Esophagus (tissue), 2 donors: ENCODE measurements around the gene HCAR2. TPM values are rescaled to one million over a fixed set of nuclear protein-coding genes. Genes with fewer than 3 reads are reported as not detected.
"Not testable (repeated sequence)": the region's sequence is repeated elsewhere in the genome, so short reads cannot be mapped to it uniquely, and the experiment has no call there.

ENCODE experiments used
- H3K27ac ChIP-seq, 2 donors: one replicate each; pipeline ENCODE4 v1.5.1; 2013; ENCODE audit warnings: low read depth in 2 of 2, mild to moderate bottlenecking in 2 of 2, inconsistent platforms in 1 of 2, low read length in 1 of 2, moderate library complexity in 1 of 2
- H3K27me3 ChIP-seq, 2 donors: one replicate each; pipeline ENCODE4 v1.6.1; 2013; ENCODE audit warnings: low read length in 2 of 2, control low read depth in 1 of 2, mild to moderate bottlenecking in 1 of 2; ENCODE audit not compliant: insufficient read depth in 2 of 2, control insufficient read depth in 1 of 2
- H3K36me3 ChIP-seq, 2 donors: one replicate each; pipeline ENCODE4 v1.6.1; 2013; ENCODE audit warnings: low read length in 1 of 2; ENCODE audit not compliant: control insufficient read depth in 2 of 2, insufficient read depth in 2 of 2
- H3K4me1 ChIP-seq, 2 donors: one replicate each; pipeline ENCODE4 v1.6.1; 2013; ENCODE audit warnings: low read length in 1 of 2; ENCODE audit not compliant: control insufficient read depth in 2 of 2, insufficient read depth in 2 of 2
- H3K4me3 ChIP-seq, 2 donors: one replicate each; pipeline ENCODE4 v1.5.1; 2013; ENCODE audit warnings: low read length in 2 of 2, mild to moderate bottlenecking in 2 of 2, low read depth in 1 of 2, moderate library complexity in 1 of 2
- H3K9me3 ChIP-seq, 2 donors: one replicate each; pipeline ENCODE4 v1.6.1; 2013; ENCODE audit warnings: mild to moderate bottlenecking in 2 of 2, low read depth in 1 of 2, low read length in 1 of 2, moderate library complexity in 1 of 2; ENCODE audit not compliant: control insufficient read depth in 2 of 2, insufficient read depth in 1 of 2
- WGBS, 2 donors: extraction: QIAGEN DNeasy Blood & Tissue Kit; methylation state at CpG; one replicate each; pipeline ENCODE4 v1.1.7; 2013; 5-methylcytosine and 5-hydroxymethylcytosine counted together
- polyA plus RNA-seq, 2 donors: library from polyadenylated mRNA; stranded (reverse); fragments of 200-250 nt; gene quantifications; one replicate each; pipeline ENCODE4 v1.2.3, GENCODE V29; 2013
- donor health status: healthy with polysubstance abuse.
- donor health status: Bipolar disorder and iron deficiency.

Gene HCAR2
- polyA plus RNA-seq, 2 donors = 35.6 to 53.2 TPM

GRCh38 chr12:122669397-122670070, 33.6 kb downstream of the HCAR2 start:
- H3K36me3 ChIP-seq = no peaks in the 10 kb centered on the region
- no peak overlapping the region for H3K4me3 ChIP-seq
- 49 to 52% methylated on average over 5 of the region's 5 CpGs for WGBS, 2 donors
- no peak overlapping the region for H3K27ac ChIP-seq
- no peaks in the 10 kb centered on the region for H3K9me3 ChIP-seq
- H3K4me1 ChIP-seq = no peaks in the 10 kb centered on the region
- no peaks in the 10 kb centered on the region for H3K27me3 ChIP-seq

DNA sequence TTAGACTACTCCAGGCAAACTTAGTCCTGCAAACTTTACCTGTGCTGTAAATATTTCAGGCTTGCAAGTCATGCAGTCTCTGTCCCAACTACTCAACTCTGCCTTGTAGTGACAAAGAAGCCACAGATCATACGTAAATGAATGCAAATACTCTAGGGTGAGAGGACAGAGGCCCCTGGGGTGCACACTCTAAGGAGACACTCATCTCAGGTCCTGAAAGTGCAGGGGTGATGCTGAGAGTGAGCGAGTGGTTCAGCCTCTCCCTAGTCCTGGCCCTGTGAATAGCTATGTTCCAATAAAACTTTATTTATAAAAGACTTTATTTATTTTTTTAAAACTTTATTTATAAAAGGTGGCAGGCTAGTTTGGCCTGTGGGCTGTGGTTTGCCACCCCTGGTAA, 34.9 kb downstream of the HCAR2 start:
- Histone ChIP-seq H3K4me1 (no peaks in the 10 kb centered on the region), H3K27me3 (no peaks in the 10 kb centered on the region), H3K4me3 (no peak overlapping the region), H3K9me3 (no peaks in the 10 kb centered on the region), H3K36me3 (no peaks in the 10 kb centered on the region), H3K27ac (no peak overlapping the region)
- WGBS, 2 donors = 81 to 91% methylated on average over 2 of the region's 2 CpGs

DNA sequence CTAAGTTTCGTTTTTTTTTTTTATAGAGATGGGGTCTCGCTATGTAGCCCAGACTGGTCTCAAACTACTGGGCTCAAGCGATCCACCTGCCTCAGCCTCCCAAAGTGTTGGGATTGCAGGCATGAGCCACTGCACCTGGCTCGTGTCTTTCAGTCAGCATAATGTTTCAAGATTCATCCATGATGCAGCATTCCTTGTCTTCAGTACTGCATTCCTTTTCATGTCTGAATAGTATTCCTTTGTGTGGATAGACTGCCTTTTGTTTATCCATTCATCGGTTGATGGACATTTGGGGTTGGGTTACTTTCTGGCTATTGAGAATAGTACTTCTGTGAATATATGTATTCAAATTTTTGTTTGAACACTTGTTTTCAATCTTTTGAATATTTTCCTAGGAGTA, 37.4 kb downstream of the HCAR2 start:
- 91 to 93% methylated on average over 5 of the region's 5 CpGs for WGBS, 2 donors
- no peaks in the 10 kb centered on the region for H3K36me3 ChIP-seq

DNA sequence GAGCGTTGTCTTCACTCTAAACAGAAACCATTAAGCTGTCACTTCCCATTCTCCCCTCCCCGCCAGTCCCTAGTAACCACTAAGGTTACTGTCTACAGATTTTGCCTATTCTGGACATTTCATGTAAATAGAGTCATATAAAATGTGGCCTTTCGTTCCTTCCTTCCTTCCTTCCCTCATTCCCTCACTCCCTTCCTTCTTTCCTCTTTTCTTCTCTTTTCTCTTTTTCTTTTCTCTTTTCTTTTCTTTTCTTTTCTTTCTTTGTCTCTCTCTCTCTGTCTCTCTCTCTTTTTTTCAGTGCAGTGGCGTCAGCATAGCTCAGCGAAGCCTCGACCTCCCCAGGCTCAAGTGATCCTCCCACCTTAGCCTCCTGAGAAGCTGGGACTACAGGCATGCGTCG, 37.8 kb downstream of the HCAR2 start:
- Histone ChIP-seq H3K4me3 (no peak overlapping the region), H3K9me3 (no peaks in the 10 kb centered on the region), H3K27me3 (no peaks in the 10 kb centered on the region), H3K36me3 (no peaks in the 10 kb centered on the region), H3K4me1 (no peaks in the 10 kb centered on the region), H3K27ac (no peak overlapping the region)
- 88 to 89% methylated on average over 8 of the region's 8 CpGs for WGBS, 2 donors

More for the DNA sequence above, 37.4 kb downstream of the HCAR2 start:
- Histone ChIP-seq H3K27me3 (no peaks in the 10 kb centered on the region), H3K4me1 (no peaks in the 10 kb centered on the region), H3K9me3 (no peaks in the 10 kb centered on the region), H3K4me3 (no peak overlapping the region), H3K27ac (no peak overlapping the region)

DNA sequence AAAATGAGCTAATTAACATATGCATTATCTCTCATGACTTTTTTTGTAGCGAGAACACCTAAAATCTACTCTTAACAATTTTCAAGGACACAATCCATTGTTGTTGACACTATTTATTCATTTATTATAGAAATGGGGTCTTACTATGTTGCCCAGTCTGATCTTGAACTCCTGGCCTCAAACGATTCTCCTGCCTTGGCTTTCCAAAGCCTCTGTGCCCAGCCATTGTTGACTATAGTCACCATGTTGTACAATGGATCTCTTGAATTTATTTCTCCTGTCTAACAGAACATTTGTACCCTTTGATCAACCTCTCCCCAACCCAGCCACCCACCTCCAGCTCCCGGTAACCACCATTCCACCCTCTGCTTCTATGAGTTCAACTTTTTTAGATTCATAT, 41.2 kb downstream of the HCAR2 start:
- Histone ChIP-seq H3K27ac (no peak overlapping the region), H3K4me1 (no peaks in the 10 kb centered on the region), H3K4me3 (no peak overlapping the region), H3K9me3 (no peaks in the 10 kb centered on the region), H3K36me3 (no peaks in the 10 kb centered on the region), H3K27me3 (no peaks in the 10 kb centered on the region)
- 94 to 96% methylated on average over 3 of the region's 3 CpGs for WGBS, 2 donors

GRCh38 chr12:122661246-122661645, 41.9 kb downstream of the HCAR2 start:
- 81 to 88% methylated on average over 16 of the region's 16 CpGs for WGBS, 2 donors
- Histone ChIP-seq H3K27me3 (no peaks in the 10 kb centered on the region), H3K4me1 (no peaks in the 10 kb centered on the region), H3K36me3 (no peaks in the 10 kb centered on the region), H3K9me3 (no peaks in the 10 kb centered on the region), H3K4me3 (no peak overlapping the region), H3K27ac (no peak overlapping the region)

DNA sequence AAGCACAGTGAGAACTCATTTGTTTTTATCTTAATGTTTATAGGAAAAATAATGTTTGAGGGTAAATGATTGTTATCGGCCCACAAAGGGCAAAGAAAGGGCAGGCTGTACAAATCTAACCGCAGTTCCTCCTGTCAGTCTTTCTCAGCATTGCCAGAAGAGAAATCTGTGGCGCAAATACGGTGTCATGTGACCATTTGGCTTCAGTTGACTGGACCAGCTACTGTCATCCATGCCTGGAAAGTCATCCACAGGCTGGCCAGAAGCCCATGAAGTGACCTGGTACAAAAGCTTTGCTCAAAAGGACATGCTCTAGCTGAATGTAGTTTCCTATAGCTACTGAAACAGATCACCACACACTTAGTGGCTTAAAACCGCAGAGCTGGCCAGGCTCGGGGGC, 43.6 kb downstream of the HCAR2 start:
- 71 to 76% methylated on average over 6 of the region's 6 CpGs for WGBS, 2 donors
- Histone ChIP-seq H3K36me3 (no peaks in the 10 kb centered on the region), H3K27ac (no peak overlapping the region)

DNA sequence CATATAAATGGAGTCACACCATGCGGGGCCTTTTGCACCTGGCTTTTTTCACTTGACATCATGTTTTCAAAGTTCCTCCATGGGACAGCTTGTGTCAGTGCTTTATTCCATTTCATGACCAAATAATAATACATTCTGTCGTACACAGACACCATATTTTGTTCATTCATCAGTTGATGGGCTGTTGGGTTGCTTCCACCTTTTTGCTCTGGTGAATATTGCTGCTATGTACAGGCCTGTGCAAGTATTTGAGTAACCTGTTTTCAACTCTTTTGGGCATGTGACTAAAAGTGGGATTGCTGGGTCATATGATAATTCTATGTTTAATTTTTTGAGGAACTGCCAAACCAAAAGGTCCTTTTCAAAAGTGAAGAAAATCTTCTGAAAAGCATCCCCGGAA, 46.9 kb downstream of the HCAR2 start:
- H3K4me1 ChIP-seq = no peaks in the 10 kb centered on the region
- no peaks in the 10 kb centered on the region for H3K9me3 ChIP-seq
- H3K36me3 ChIP-seq = no peaks in the 10 kb centered on the region
- H3K27me3 ChIP-seq = no peaks in the 10 kb centered on the region
- peak overlapping the region in 1 of 2 donors; percentile 78 for H3K27ac ChIP-seq
- WGBS, 2 donors = 69 to 76% methylated on average over 3 of the region's 3 CpGs
- H3K4me3 ChIP-seq = no peak overlapping the region

More for the DNA sequence above, 43.6 kb downstream of the HCAR2 start:
- no peak overlapping the region for H3K4me3 ChIP-seq
- H3K9me3 ChIP-seq = no peaks in the 10 kb centered on the region
- H3K27me3 ChIP-seq = no peaks in the 10 kb centered on the region
- H3K4me1 ChIP-seq = no peaks in the 10 kb centered on the region

GRCh38 chr12:122653291-122653690, 49.9 kb downstream of the HCAR2 start:
- 96% methylated on average over 8 of the region's 8 CpGs for WGBS, 2 donors

DNA sequence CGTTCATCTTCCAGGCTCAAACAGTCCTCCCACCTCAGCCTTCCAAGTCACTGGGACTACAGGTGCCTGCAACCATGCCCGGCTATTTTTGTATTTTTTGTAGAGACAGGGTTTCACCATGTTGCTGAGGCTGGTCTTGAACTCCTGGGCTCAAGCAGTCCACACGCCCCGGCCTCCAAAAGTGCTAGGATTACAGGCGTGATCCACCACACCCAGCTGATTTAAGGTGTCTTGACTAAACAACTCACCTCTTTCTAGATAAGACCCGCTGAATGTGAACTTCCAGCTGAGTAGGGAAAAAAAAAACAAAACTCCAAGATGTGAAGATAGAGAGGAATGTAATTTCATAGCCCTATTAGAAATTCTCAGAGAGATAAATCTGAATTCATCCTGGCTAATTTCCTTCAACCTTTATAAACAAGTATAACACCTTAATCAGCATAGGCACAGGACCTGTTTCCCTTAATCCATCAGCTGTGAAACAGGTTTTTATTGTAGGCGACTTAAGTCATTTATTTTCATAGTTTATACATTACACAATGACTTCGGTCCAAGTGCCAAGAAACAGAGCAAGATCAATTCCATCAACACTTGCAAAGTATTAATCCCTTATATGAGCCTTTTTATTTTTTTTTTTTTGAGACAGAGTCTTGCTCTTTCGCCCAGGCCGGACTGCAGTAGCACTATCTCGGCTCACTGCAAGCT, 51.5 kb downstream of the HCAR2 start:
- Histone ChIP-seq H3K36me3 (no peaks in the 10 kb centered on the region), H3K9me3 (no peaks in the 10 kb centered on the region), H3K27me3 (no peaks in the 10 kb centered on the region), H3K4me3 (no peak overlapping the region), H3K4me1 (peaks cover 0 to 2% of the 10 kb centered on the region in 2 donors), H3K27ac (peak overlapping the region; percentile 76 to 92)
- WGBS, 2 donors = 50% methylated on average over 11 of the region's 11 CpGs

More at GRCh38 chr12:122653291-122653690, 49.9 kb downstream of the HCAR2 start:
- H3K4me3 ChIP-seq, H3K9me3 ChIP-seq, H3K27me3 ChIP-seq, H3K27ac ChIP-seq, H3K36me3 ChIP-seq, H3K4me1 ChIP-seq: not testable (repeated sequence)
